ENCODE measurements around the gene ALDH1L2. TPM values are rescaled to one million over a fixed set of nuclear protein-coding genes. Genes with fewer than 3 reads are reported as not detected.

The ALDH1L2 gene
- total RNA-seq, 1 donor from 2014 or later: 1.4 TPM

DNA sequence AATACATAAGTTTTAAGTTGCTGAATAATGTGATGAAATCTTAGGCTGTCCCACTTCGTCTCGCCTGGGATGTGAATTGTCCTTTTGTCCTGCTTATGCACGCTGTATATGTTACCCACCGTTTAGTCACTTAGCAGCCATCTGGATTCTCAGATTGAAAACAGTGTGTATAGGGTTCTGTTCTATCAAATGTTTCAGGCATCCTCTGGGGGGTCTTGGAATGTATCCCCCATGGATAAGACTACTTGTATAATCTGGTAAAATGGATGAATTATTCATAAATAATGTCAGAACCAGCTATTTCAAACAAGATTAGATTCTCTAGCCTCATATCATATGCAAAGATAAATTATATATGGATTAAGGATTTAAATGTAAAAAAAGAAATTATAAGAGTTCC is 68.7 kb downstream of the ALDH1L2 start:
- H3K9me3 Mint-ChIP-seq (ENCODE audit: unreplicated experiment): no peaks in the 10 kb centered on the region
- H3K27me3 Mint-ChIP-seq (ENCODE audit: unreplicated experiment): no peaks in the 10 kb centered on the region
- H3K27ac Mint-ChIP-seq (ENCODE audit: unreplicated experiment): no peak overlapping the region
- TF ChIP-seq, protein P1, sequence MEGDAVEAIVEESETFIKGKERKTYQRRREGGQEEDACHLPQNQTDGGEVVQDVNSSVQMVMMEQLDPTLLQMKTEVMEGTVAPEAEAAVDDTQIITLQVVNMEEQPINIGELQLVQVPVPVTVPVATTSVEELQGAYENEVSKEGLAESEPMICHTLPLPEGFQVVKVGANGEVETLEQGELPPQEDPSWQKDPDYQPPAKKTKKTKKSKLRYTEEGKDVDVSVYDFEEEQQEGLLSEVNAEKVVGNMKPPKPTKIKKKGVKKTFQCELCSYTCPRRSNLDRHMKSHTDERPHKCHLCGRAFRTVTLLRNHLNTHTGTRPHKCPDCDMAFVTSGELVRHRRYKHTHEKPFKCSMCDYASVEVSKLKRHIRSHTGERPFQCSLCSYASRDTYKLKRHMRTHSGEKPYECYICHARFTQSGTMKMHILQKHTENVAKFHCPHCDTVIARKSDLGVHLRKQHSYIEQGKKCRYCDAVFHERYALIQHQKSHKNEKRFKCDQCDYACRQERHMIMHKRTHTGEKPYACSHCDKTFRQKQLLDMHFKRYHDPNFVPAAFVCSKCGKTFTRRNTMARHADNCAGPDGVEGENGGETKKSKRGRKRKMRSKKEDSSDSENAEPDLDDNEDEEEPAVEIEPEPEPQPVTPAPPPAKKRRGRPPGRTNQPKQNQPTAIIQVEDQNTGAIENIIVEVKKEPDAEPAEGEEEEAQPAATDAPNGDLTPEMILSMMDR (IDR thresholded peaks at IDR 0.05; ENCODE audit: unreplicated experiment): no peak
- no peak overlapping the region for H3K4me3 Mint-ChIP-seq (ENCODE audit: unreplicated experiment)
- H3K4me1 Mint-ChIP-seq (ENCODE audit: unreplicated experiment): no peaks in the 10 kb centered on the region
- no peak for DNase-seq (ENCODE audit: low spot score)
- H3K36me3 Mint-ChIP-seq (ENCODE audit: low read depth, unreplicated experiment): peaks cover 21% of the 10 kb centered on the region

DNA sequence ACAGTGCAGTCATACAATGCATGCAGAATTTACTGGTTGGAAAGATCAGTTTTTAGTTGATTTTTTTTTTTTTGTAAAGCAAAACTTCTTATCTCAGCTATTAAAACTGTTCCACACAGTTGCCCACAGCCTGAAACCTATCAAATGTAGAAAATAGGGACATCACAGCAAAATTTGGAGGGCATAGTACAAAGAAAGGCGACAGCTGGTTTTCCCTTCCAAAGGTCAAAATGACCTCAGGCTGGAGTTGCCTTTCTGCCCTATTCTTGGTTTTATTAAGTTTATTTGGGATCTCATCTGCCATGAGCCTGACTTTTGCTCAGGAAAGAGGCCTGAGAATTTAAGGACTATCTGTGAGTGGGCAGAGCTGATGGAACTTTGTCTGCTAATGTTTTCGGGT is 69.7 kb downstream of the ALDH1L2 start:
- H3K27me3 Mint-ChIP-seq (ENCODE audit: unreplicated experiment): no peaks in the 10 kb centered on the region
- no peak overlapping the region for H3K4me3 Mint-ChIP-seq (ENCODE audit: unreplicated experiment)
- no peaks in the 10 kb centered on the region for H3K9me3 Mint-ChIP-seq (ENCODE audit: unreplicated experiment)
- no peaks in the 10 kb centered on the region for H3K4me1 Mint-ChIP-seq (ENCODE audit: unreplicated experiment)
- TF ChIP-seq, protein P1 (IDR thresholded peaks at IDR 0.05; ENCODE audit: unreplicated experiment): no peak
- no peak overlapping the region for H3K27ac Mint-ChIP-seq (ENCODE audit: unreplicated experiment)
- H3K36me3 Mint-ChIP-seq (ENCODE audit: low read depth, unreplicated experiment): peaks cover 30% of the 10 kb centered on the region
- DNase-seq (ENCODE audit: low spot score): no peak

DNA sequence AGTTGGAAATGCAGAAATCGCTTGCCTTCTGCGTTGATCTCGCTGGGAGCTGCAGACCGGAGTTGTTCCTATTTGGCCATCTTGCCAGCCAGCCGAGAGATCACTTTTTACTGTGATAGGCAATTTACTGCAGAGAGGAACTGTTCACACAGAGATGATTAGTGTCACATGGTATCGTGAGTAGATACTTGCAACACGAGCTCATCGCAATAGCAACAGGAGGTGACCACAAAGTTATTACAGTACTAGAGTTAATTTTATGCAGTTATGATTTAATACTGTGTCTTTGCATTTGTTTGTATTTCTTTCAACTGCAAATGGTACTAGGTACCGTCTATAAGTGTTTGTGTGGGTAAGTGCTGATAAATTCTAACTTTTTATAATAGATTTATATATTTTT is 70.4 kb downstream of the ALDH1L2 start:
- no peak overlapping the region for H3K27ac Mint-ChIP-seq (ENCODE audit: unreplicated experiment)
- no peak overlapping the region for H3K4me3 Mint-ChIP-seq (ENCODE audit: unreplicated experiment)
- TF ChIP-seq, protein P1 (IDR thresholded peaks at IDR 0.05; ENCODE audit: unreplicated experiment): no peak
- no peak for DNase-seq (ENCODE audit: low spot score)
- peaks cover 32% of the 10 kb centered on the region for H3K36me3 Mint-ChIP-seq (ENCODE audit: low read depth, unreplicated experiment)
- no peaks in the 10 kb centered on the region for H3K27me3 Mint-ChIP-seq (ENCODE audit: unreplicated experiment)
- H3K4me1 Mint-ChIP-seq (ENCODE audit: unreplicated experiment): no peaks in the 10 kb centered on the region
- no peaks in the 10 kb centered on the region for H3K9me3 Mint-ChIP-seq (ENCODE audit: unreplicated experiment)

DNA sequence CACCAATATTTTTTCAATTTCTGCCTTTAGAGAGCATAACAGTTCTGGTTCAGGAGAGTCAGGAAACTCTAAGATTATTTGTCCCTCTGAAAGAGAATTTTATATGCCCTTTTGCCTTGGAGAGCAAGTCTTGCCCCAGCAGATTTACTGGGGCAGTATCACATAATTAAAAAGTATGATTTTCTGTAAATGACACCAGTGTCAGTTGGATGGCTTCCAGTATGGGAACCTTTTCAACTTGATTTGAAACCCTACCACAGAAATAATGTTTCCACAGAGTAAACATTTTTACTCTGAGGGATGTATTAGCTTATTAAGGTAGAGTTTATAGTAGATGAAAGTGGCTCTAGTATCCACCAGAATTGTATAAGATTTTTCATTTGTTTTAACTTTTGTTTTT is 82.8 kb downstream of the ALDH1L2 start:
- H3K9me3 Mint-ChIP-seq (ENCODE audit: unreplicated experiment): no peaks in the 10 kb centered on the region
- no peak for DNase-seq (ENCODE audit: low spot score)
- H3K27ac Mint-ChIP-seq (ENCODE audit: unreplicated experiment): no peak overlapping the region
- no peaks in the 10 kb centered on the region for H3K27me3 Mint-ChIP-seq (ENCODE audit: unreplicated experiment)
- TF ChIP-seq, protein P1 (IDR thresholded peaks at IDR 0.05; ENCODE audit: unreplicated experiment): no peak
- peaks cover 3% of the 10 kb centered on the region for H3K4me1 Mint-ChIP-seq (ENCODE audit: unreplicated experiment)
- no peak overlapping the region for H3K4me3 Mint-ChIP-seq (ENCODE audit: unreplicated experiment)
- H3K36me3 Mint-ChIP-seq (ENCODE audit: low read depth, unreplicated experiment): peaks cover 23% of the 10 kb centered on the region

DNA sequence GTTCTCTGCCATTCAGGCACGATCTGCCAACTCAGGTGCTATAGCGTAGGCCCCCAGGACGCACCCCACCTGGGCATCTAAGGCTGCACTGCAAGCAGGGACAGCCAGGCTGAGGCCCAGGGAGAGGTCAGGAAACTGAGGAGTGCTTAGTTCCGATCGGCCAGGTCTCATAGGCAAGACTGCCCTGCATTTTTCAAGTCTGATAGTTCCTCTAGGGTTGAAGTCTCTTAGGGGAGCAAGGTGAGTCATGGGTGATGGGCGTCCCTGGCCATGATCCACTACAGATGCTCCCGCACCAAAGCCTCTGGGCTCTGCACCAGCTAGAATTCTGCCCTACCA is 84.9 kb downstream of the ALDH1L2 start:
- TF ChIP-seq, protein P1 (IDR thresholded peaks at IDR 0.05; ENCODE audit: unreplicated experiment): no peak
- H3K9me3 Mint-ChIP-seq (ENCODE audit: unreplicated experiment): no peaks in the 10 kb centered on the region

More for the DNA sequence above, 84.9 kb downstream of the ALDH1L2 start:
- Mint-ChIP-seq H3K4me3 (ENCODE audit: unreplicated experiment) (no peak overlapping the region), H3K36me3 (ENCODE audit: low read depth, unreplicated experiment) (peaks cover 21% of the 10 kb centered on the region), H3K4me1 (ENCODE audit: unreplicated experiment) (peaks cover 3% of the 10 kb centered on the region), H3K27ac (ENCODE audit: unreplicated experiment) (no peak overlapping the region), H3K27me3 (ENCODE audit: unreplicated experiment) (no peaks in the 10 kb centered on the region)
- DNase-seq (ENCODE audit: low spot score): no peak
